WI38 (cell line): ENCODE data around the gene TMEM198.
A peak's percentile ranks its signal among the peaks of the same experiment; 100 is the strongest.

Experiments used
- H3K4me3 ChIP-seq: 2 replicates; pipeline ENCODE4 v1.5.1; 2011; ENCODE audit warnings: low read depth, mild to moderate bottlenecking, control low read depth, low read length
- CTCF ChIP-seq: IDR thresholded peaks from 2 replicates; pipeline ENCODE4 v1.5.1; 2012; ENCODE audit warnings: low read depth, mild to moderate bottlenecking, control low read depth, low read length

Gene TMEM198

GRCh38 chr2:219506153-219506801 is 37.6 kb upstream of the TMEM198 start:
- TF ChIP-seq CTCF = no peak
- no peak overlapping the region for H3K4me3 ChIP-seq

GRCh38 chr2:219506802-219507526 is 36.9 kb upstream of the TMEM198 start:
- no peak for TF ChIP-seq CTCF

GRCh38 chr2:219507581-219508443 is 36.0 kb upstream of the TMEM198 start:
- no peak for TF ChIP-seq CTCF
- no peak overlapping the region for H3K4me3 ChIP-seq

More at GRCh38 chr2:219506802-219507526, 36.9 kb upstream of the TMEM198 start:
- H3K4me3 ChIP-seq = no peak overlapping the region

- TF ChIP-seq CTCF = no peak
- H3K4me3 ChIP-seq = no peak overlapping the region
These were observed 35.4 kb upstream of the TMEM198 start for GRCh38 chr2:219508444-219508734.

- no peak overlapping the region; the same call in 1 of the 2 replicates for H3K4me3 ChIP-seq
- TF ChIP-seq CTCF = no peak
These were observed 34.7 kb upstream of the TMEM198 start for GRCh38 chr2:219508971-219509779.

- peak; percentile 91 for TF ChIP-seq CTCF
- peak overlapping the region; percentile 34 for H3K4me3 ChIP-seq
These were observed 33.9 kb upstream of the TMEM198 start for GRCh38 chr2:219509780-219510511.
